ENCODE results near the gene LRP1B. TPM values are rescaled to one million over a fixed set of nuclear protein-coding genes. Genes with fewer than 3 reads are reported as not detected.

The LRP1B gene
- total RNA-seq, 1 experiment from 2014 or later = not detected

DNA sequence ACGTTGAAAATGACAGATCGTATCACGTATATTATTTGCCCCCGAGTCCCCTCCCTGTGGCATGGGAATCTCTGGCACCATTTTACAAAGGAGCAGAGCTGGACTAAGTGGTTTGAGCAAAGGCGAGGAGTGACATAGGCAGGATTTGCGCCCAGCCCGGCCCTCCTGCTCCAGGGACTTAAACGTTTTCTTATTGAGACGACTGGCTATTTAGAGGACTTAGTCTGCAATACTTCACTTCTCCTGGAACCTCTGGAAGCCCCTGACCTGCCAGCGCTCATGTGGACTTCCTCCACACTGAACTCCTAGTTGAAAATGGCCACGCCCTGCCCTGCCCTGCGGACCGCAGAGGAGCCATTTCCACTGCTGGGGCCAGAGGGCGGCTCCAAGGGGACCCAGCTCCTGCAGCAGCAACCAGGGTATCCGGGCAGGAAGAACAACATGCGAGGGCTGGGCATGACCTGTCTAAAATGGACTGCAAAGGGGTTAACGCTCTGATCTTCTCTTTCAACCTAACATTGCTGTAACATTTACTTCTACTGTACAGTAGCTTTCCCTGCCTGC lies 690.7 kb downstream of the LRP1B start:
- DNase-seq (ENCODE audit: low read depth) = no peak

DNA sequence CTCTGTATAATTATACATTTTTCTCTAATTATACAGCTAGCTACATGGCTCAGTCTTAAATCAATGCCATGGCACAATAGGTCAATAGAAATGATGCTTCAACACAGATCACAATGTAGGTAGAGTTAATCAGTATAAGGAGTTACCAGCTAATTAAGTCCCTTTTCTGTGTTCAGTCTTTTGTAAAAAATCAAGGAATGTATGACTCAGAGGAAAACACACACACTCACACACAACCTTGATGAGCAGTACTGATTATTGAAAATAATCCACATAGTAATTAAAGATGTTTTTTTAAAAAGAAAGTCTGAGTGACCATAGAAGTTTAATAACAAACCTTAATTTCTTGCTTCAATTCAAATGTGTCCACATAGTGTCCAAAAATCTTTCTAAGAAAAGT lies 691.3 kb downstream of the LRP1B start:
- no peak for DNase-seq (ENCODE audit: low read depth)

DNA sequence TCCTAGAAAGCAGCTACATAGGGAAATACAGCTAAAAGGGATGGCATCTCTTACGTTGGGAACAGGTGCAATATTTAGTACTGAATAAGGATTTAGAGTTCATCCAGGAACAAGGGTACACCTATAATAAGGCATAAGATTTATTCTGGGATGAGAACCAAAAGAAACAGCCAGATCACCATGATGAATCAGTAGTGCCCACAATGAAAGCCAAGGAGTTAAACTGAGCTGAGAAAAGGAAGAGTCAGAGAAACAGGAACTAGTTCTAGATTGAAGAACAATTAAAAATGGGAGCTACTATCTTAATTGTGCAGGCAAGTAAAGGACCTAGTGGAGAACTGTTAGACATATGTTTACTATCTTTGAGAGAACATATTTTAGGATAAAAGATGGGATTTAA lies 692.3 kb downstream of the LRP1B start:
- no peak for DNase-seq (ENCODE audit: low read depth)

DNA sequence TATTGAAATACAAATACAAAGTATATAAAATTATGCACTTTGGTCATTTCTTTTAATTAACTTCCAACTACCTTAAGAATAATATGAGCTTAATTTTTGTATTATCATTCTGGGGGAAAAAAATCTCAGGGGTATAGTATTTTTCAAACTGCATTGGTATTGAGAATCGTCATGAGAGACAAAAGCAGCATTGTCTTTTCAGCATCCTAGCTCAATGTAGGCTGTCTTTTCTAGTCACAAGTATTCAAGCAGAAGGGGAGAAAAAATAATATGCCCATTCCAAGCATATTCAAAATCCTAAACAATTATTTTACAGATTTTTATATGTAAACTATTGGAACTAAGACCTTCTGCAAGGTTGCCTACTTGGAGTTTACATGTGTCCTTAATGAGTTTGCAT lies 693.3 kb downstream of the LRP1B start:
- DNase-seq (ENCODE audit: low read depth) = no peak

DNA sequence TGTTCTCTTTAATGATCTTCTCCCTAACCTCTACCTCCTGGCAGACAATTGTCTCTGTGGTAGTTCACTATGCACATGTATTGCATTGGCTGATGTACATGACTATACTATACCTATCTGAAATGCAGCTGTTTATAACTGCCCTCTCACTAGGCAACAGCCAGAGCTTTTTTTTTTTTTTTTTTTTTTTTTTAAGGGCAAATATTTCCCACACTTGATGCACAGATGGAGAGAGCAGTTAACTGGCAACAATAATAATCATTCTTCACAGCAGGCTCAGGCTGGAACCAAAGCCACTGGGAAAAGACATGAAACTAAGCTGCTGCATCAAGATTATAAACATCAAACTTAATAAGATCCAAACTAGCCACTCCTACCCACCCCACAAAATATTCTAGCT lies 707.7 kb downstream of the LRP1B start:
- no peak for DNase-seq (ENCODE audit: low read depth)

DNA sequence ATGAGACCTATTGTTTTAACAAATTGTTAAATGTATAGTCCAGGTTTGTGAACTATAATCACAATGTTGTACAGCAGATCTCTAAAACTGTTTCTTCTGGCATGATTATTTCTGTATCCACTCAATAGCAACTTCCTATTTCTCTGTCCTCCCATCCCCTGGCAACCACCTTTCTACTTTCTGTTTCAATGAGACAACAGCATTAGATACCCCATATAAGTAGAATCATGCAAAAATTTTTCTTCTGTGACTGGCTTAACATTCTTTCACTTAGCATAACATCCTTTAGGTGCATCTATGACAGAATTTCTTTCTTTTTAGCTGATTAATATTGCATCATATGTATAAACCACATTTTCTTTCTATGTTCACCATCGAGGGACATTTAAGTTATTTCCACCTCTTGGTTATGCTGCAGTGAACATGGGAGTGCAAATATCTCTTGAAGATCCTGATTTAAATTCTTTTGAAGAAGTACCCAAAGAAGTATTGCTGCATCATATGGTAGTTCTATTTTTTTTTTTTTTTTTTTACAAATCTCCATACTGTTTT lies 713.5 kb downstream of the LRP1B start:
- DNase-seq (ENCODE audit: low read depth) = no peak

DNA sequence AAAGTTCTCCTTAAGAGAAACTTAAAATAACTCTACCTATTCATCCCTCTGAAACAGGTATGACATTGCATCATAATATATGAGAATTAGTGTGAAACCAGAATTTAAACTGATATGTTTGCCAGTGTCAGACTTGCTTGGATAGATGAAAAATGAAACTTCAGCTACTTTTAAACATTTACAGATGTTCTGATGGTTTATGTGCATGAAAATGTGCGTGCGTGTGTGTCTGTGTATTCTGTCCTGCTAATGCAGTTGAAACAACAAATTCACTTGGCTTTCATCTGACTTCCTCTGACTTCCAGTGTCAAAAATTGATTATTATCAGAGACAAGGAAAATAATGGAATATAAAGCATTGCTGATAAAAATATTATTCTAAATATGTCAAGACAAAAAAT lies 719.4 kb downstream of the LRP1B start:
- no peak for DNase-seq (ENCODE audit: low read depth)

DNA sequence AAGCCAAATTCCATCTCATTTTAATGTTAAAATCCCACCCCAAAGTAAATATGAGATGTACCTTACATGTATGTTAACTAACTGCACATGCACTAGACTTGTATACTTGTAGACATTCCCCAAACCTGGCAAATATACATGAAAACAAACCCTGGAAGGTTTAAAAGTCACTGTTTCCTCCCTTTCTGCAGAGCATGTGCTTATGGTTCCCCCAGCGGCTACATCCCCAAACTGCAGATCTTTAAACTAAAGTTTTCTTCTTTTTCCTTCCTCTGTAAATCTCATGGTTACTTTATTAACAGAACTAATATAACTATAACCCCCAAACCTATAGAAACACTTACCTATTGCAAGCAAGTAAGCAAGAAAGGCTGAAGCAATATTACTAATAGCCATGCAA lies 731.5 kb downstream of the LRP1B start:
- DNase-seq (ENCODE audit: low read depth) = no peak

DNA sequence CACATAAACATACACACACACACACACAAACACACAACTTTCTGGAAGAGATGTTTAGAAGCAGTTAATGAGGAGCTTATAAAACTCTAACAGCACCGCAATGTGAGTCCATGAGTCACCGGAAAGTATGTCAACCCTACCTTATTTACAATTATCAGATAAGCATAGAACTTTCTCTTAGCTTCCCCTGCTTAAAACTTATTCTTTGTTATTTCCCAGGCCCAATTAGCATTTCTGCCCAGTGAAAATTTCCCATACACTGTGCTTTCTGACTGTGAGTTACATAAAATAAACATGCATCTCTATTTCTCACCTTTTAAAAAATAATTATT lies 737.6 kb downstream of the LRP1B start:
- DNase-seq (ENCODE audit: low read depth) = peak; percentile 0

DNA sequence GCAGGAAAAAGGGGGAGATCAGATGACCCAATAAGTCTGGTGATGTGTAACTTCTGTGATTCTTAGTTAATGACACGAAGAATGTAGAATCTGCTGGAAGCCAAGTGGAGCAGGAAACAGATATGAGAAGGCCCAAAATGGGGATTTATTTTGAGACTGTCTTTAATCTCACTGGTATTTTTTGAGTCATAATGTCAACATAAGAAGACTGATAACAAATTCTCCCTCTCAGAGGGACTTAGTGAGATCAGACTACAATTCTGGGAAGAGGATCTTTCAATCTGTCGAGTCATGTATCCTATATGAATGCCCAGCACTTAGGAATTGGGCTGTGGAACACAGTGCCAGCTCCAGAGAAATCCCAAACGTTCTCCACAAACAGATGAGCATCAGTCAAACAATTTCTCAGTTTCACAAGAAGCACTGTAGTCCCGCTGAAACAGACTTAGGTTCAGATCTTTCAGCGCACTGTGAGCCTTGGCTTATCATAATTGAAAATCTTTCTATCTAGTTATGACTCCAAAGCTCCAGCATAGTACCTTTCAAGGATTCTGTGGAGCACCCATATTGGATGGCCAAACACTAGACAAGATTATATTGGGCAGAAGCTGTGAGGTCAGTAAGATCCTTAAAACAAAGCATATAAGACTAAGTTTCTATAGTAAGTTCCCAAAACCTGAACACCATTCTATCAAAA lies 738.2 kb downstream of the LRP1B start:
- DNase-seq (ENCODE audit: low read depth) = peak; percentile 0

DNA sequence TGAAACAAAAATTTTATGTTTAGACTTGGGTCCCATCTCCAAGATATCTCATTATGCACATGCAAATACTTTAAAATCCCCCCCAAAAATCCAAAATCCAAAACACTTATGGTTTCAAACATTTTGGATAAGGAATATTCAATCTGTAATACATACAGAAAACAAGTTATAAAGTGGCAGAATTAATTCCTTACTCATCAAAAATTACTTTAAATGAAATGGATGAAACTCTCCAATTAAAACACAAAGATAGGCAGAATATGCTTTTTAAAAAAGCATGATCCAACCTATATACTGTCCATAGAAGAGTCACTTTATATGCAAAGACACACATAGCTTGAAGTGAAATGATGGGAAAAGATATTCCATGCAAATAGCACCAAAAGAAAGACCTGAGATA lies 744.6 kb downstream of the LRP1B start:
- DNase-seq (ENCODE audit: low read depth) = no peak

DNA sequence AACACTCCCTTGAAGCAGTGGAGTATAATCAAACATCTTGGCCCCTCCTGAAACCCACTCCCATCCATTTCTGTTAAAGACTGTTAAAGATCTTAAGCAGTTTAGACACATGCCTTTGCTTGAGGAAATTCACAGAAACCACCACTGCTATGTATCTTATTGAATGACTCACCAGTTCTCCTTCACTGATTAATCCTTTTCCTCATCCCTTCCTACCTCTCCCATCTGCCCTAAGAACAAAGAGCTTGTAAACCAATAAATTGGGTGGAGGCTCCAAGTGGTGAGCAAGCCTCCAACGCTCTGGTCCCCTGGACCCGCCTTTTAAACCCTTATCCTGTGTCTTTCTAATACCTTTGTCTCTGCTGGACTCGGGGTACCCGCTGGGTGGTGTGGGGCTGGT lies 746.1 kb downstream of the LRP1B start:
- DNase-seq (ENCODE audit: low read depth) = no peak

DNA sequence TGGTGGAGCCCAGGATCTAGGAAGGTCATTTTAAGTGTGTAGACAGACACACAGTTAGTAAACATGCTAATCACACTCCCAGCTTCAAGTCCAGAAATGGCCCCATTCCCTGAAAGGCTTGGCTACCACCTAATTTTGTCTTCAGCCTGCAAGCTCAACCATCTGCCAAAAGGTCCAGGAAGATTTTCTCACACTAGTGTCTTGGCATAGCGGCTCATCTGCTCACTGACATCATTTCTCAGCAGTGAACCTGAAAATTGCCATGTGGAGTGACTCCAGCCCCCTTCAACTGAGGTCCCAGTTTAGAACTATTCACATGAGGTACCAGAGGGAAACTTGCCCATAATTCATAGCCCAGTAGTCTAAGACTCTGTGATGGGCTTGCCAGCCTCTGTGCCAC lies 748.9 kb downstream of the LRP1B start:
- DNase-seq (ENCODE audit: low read depth) = no peak

DNA sequence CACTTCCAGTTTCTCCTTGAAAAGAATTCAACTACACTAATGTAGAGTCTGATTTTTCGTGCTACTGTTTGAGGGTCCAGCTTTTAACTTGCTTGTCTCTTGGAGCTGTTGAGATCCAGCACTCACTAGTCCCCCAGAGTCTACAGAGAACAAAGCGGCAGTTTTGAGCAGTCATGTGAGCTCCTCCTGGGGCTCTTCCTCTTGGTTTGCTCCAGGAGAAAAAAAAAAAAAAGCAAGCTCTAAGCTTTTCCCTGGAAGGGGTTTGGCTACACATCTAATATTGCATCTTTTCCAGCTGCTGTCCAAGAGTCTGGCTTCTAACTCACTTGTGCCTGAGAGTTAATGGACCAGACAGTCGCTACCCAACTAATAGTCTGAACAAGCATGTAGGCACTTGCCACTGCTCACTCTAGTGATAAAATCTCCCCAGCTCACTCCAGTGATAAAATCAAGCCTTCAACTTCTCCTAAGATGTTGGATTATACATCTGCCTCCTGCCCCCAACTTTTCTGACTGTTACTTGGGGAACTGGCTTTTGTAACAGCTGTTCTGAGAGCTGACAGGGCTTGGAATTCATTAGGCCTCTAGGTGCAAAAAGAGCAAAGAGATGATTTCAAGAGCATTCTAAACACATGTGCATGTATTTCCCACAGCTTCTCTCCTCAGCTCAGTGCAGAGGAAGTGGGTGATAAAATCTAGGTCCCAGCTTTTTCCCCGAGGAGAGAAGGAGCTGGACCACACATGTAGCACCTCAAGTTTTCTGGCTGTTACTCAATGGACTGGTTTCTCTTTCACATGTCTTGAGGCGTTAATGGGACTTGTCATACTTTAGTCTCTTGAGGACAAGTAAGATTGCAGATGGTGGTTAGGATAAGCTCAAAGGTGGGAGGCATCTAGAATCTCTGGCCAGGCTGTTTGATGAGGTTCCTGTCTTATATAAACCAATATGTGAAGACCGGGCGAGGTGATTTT lies 750.5 kb downstream of the LRP1B start:
- DNase-seq (ENCODE audit: low read depth) = no peak

DNA sequence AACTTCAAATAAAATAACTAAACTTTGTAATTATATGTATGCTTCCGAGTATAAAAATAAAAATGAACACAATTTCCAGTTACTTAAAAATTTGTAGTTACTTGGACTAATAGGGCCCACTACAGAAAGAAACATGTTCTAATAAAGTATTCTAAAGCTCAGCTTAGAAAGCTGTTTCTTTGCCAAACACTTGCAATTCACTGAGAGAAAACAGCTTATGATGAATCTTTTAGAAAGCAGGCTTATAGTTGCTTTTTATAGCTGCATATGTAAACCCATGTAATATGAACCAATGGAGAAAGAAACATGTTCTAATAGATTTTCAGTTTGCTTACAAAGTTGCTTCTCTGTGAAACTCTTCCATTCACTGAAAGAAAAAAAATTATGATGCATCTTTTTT lies 766.0 kb downstream of the LRP1B start:
- DNase-seq (ENCODE audit: low read depth) = no peak

DNA sequence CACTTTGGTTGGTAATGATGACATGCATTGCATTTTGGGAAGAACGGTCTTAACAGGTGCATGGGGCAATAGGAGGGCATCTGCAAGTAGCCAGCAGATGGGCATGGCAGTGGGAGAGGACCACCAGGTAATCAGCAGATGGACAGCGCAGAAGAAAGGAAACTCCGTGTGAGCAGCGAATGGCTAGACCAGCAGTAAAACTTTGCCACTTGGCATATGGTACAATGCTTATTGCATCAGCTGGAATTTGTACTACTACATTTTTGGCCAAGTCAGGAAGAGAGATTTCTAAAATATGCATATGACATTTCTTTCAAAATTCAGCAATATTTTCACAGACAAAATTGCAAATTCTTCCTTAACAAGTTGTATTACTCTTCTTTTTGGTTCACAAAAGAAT lies 768.5 kb downstream of the LRP1B start:
- DNase-seq (ENCODE audit: low read depth) = no peak

DNA sequence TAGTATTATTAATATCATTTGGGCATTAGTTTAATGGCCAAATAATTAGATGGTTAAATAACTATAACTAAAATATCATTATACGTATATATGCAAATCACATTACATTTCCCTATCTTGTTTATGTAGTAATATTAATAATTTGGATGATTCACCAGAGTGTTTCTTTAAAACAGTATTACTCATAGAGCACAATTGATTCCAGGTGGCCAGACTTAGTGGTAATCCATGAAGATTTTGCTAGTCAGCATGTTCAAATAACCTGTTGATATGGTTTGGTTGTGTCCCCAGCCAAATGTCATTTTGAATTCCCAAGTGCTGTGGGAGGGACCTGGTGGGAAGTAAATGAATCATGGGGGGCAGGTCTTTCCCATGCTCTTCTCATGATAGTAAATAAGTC lies 782.3 kb downstream of the LRP1B start:
- DNase-seq (ENCODE audit: low read depth) = no peak

DNA sequence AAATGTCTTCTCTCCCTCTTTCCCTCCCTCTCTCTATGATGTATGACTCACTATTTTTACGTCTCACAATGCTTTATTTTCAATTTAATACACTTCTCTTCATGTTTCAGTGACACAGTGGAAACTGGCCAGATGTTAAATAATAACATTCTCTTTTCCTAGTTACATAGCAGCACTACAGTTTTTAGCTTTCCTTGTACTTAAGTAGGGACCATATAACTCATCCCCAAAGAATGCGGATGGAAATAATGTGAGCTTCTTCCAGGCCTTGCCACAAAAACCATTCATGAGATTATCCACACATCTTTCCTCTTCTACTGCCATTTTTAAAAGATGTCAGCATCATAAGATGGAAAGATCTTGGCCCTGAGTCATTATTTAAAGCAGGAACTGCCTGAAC lies 789.4 kb downstream of the LRP1B start:
- peak; percentile 8 for DNase-seq (ENCODE audit: low read depth)

DNA sequence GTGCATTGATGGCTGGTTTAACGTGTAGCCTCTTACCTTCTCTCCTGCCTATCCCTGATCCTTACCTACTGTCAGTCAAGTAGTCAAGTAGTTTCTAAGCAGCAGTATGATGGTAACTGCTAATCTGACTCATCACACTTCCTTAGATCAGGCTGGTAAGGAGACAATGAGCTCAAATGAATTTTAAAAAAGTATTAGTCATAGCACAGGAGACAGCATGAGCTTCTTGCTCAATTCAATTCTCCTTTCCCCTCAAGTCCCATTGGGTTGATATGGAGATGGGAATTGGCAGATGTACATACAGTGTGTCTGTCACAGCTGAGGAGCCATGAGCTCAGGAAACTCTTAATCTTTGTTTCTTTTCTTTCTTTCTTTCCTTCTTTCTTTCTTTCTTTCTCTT lies 799.7 kb downstream of the LRP1B start:
- DNase-seq (ENCODE audit: low read depth) = peak; percentile 7

DNA sequence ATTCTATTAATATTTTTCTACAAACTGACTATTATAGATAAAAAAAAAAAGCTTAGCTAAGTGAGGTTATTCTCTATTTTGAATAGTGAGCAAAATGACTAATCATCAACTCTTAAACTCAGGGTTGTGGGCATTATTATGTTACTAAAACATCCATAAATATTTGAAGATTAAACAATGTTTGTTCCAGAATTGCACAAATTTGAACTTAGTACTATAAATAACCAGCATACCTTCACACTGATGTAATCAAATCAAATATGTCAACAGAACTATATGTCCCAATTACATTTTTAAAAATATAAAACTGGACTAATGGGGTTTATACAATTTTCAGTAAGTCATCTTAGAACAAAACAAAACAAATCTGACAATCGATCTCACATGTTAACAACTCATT lies 800.9 kb downstream of the LRP1B start:
- DNase-seq (ENCODE audit: low read depth) = no peak

DNA sequence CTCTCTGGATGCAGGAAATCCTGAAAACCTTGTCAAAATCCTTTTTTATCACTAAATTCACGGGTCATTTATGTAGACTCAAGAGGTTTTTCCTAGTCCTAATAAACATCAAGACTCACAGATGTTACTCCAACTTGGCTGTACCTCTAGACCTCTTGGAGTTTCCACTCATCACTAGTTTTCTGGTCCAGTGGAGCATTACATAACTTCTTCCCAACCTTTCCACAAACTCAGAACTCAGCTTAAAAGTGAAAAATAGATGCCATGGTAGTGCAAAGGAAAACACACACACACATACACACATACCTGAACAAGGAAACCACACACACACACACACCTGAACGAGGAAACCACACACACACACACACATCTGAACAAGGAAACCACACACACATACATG lies 807.2 kb downstream of the LRP1B start:
- no peak for DNase-seq (ENCODE audit: low read depth)

DNA sequence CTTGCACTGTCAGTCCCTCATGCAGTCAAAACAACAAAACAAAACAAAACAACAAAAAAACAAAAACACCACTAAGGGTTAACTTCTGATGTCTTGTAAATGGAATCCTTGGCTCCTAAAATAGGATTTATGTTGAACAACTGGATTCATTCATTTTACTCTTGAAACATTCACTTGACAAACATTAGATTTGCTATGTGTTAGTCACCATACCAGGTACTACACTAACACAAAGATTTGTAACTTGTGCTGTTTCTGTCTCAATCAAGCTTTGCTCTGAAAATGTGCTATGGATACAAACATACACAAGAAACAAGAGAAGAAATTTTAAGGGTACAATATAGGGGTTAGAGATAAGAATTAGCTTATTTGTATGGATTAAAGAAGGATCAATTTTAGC lies 812.8 kb downstream of the LRP1B start:
- DNase-seq (ENCODE audit: low read depth) = no peak

DNA sequence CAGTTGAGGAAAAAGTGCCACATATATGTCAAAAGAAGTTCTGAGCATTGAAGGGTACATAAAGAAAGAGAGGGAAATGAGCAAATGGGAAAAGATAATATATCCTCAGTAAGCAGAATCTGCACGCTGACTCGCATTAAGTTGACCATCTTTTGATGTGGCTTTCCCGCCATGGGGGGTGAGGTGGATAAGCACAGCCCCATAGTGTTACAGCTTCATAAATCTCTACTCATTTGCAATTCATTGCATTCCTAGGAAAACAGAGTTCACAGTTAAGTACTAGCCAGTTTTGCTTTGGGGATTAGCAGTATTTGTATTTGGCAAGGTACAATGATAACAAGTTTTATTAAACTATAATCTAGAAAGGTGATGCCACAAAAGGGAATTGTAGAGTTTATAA lies 814.2 kb downstream of the LRP1B start:
- no peak for DNase-seq (ENCODE audit: low read depth)

All from M059J (cell line).